Gastroesophageal sphincter (tissue), 2 donors: ENCODE results near the gene ZNF253.

ENCODE experiments used
- EP300 ChIP-seq: sonication (generic); formaldehyde crosslinking; IDR thresholded peaks from one replicate; pipeline ENCODE4 v1.6.1; 2017; ENCODE audit warnings: antibody characterized with exemption, mild to moderate bottlenecking
- POLR2A ChIP-seq, 2 donors: fragments of 450-650 bp; IDR thresholded peaks; one replicate each; pipeline ENCODE4 v1.6.1; 2017; ENCODE audit warnings: antibody characterized with exemption in 2 of 2, mild to moderate bottlenecking in 2 of 2, moderate library complexity in 1 of 2
- POLR2AphosphoS5 ChIP-seq: sonication (generic); formaldehyde crosslinking; IDR thresholded peaks from one replicate; pipeline ENCODE4 v1.6.1; 2017; ENCODE audit warnings: antibody characterized with exemption

- TF ChIP-seq POLR2A (IDR thresholded peaks at IDR 0.05): no peak
- TF ChIP-seq EP300: no peak
- no peak for TF ChIP-seq POLR2AphosphoS5
These were observed 16.6 kb upstream of the ZNF253 start for GRCh38 chr19:19849056-19849455.
